Naive thymus-derived CD4-positive, alpha-beta T cell (primary cell): ENCODE measurements around the gene MYO9A. TPM values are rescaled to one million over a fixed set of nuclear protein-coding genes. Genes with fewer than 3 reads are reported as not detected.
"Not testable (repeated sequence)": the region's sequence is repeated elsewhere in the genome, so short reads cannot be mapped to it uniquely, and the experiment has no call there.

ENCODE experiments used
- ATAC-seq: fragments of 150-1000 bp; cut with Tn5 transposase; 2 replicates; pipeline ENCODE4 v1.10.0; 2021; ENCODE audit warnings: mild to moderate bottlenecking, moderate library complexity
- CTCF ChIA-PET: fragments of 350-600 bp; sonication (Branson Sonifier 250); formaldehyde crosslinking; loops from one replicate; lab custom pipeline; 2021; ENCODE audit warnings: antibody characterized with exemption; lab: Charles Lee
- POLR2A ChIA-PET: fragments of 350-600 bp; sonication (Branson Sonifier 250); formaldehyde crosslinking; loops from one replicate; lab custom pipeline; 2021; ENCODE audit warnings: antibody characterized with exemption, inconsistent platforms; lab: Charles Lee
- DNase-seq, 9 donors: peaks; one replicate each; pipeline versions ENCODE4 v3.0.0 to v3.0.0-alpha.2; 2020 to 2022; ENCODE audit warnings: mixed read lengths in 1 of 9
- H3K27ac ChIP-seq: one replicate; pipeline ENCODE4 v1.7.0; 2013; ENCODE audit warnings: mild to moderate bottlenecking, low read depth, low read length, moderate library complexity
- H3K27me3 ChIP-seq, 2 donors: one replicate each; pipeline ENCODE4 v1.7.0; 2013; ENCODE audit warnings: low read length in 2 of 2, mild to moderate bottlenecking in 2 of 2, moderate library complexity in 2 of 2; ENCODE audit not compliant: control insufficient read depth in 2 of 2, insufficient read depth in 2 of 2
- H3K36me3 ChIP-seq, 3 experiments: 1 replicate in 2 of 3; 2 replicates in 1 of 3; pipeline ENCODE4 v1.7.0; 2013; ENCODE audit warnings: low read length in 3 of 3, mild to moderate bottlenecking in 3 of 3, moderate library complexity in 1 of 3; ENCODE audit not compliant: insufficient read depth in 3 of 3, control insufficient read depth in 2 of 3
- H3K4me1 ChIP-seq, 2 donors: one replicate each; pipeline ENCODE4 v1.7.0; 2013; ENCODE audit warnings: low read length in 2 of 2, mild to moderate bottlenecking in 2 of 2, moderate library complexity in 1 of 2; ENCODE audit not compliant: control insufficient read depth in 2 of 2, insufficient read depth in 2 of 2
- H3K4me3 ChIP-seq: 2 replicates; pipeline ENCODE4 v1.7.0; 2013; ENCODE audit warnings: mild to moderate bottlenecking, low read length
- H3K9me3 ChIP-seq, 3 experiments: 1 replicate in 2 of 3; 2 replicates in 1 of 3; pipeline ENCODE4 v1.7.0; 2013; ENCODE audit warnings: low read length in 3 of 3; ENCODE audit not compliant: control insufficient read depth in 2 of 3
- H3K27ac Mint-ChIP-seq, 9 donors: one replicate each; pipeline ENCODE4 v1.8.0; 2020 to 2022; ENCODE audit warnings: mixed read lengths in 9 of 9, mild to moderate bottlenecking in 8 of 9, moderate library complexity in 5 of 9, inconsistent platforms in 2 of 9
- H3K27me3 Mint-ChIP-seq, 5 donors: one replicate each; pipeline ENCODE4 v1.8.0; 2021 to 2022; ENCODE audit warnings: mixed read lengths in 5 of 5, mild to moderate bottlenecking in 1 of 5
- H3K36me3 Mint-ChIP-seq, 5 donors: one replicate each; pipeline ENCODE4 v1.8.0; 2020 to 2022; ENCODE audit warnings: mixed read lengths in 5 of 5, mild to moderate bottlenecking in 3 of 5, inconsistent platforms in 1 of 5
- H3K4me1 Mint-ChIP-seq, 7 donors: one replicate each; pipeline ENCODE4 v1.8.0; 2020 to 2022; ENCODE audit warnings: mixed read lengths in 7 of 7, mild to moderate bottlenecking in 3 of 7, inconsistent platforms in 1 of 7
- H3K4me3 Mint-ChIP-seq, 10 donors: one replicate each; pipeline ENCODE4 v1.8.0; 2020 to 2022; ENCODE audit warnings: mild to moderate bottlenecking in 10 of 10, mixed read lengths in 10 of 10, moderate library complexity in 6 of 10, inconsistent platforms in 2 of 10
- H3K9me3 Mint-ChIP-seq, 11 donors: one replicate each; pipeline ENCODE4 v1.8.0; 2020 to 2022; ENCODE audit warnings: mixed read lengths in 11 of 11, mild to moderate bottlenecking in 4 of 11, inconsistent platforms in 1 of 11, moderate library complexity in 1 of 11
- intact Hi-C, 2 donors: fragments of 100-400 bp; cut with micrococcal nuclease; formaldehyde crosslinking; loops; one replicate each; pipeline ENCODE4 v1.15.1; 2023
- polyA plus RNA-seq, 2 donors: library from polyadenylated mRNA; unstranded; fragments of 300-500 nt; fragmentation: Illumina TruSeq; gene quantifications; one replicate each; pipeline ENCODE4 v1.2.3, GENCODE V29; 2021
- total RNA-seq, 6 experiments: library from RNA in 5 of 6; stranded (reverse) in 5 of 6; gene quantifications; 1 replicate in 5 of 6; 2 replicates in 1 of 6; pipeline ENCODE4 v1.2.3 and lab custom pipeline; 2021 to 2026

Gene MYO9A
- total and polyA plus RNA-seq, 7 experiments from 2014 or later = 8.4 to 53.3 (median 29.0) TPM

- H3K9me3 Mint-ChIP-seq, H3K27ac Mint-ChIP-seq, ATAC-seq, DNase-seq, H3K9me3 ChIP-seq, intact Hi-C loops, H3K4me3 Mint-ChIP-seq, POLR2A ChIA-PET, H3K4me1 ChIP-seq, H3K27me3 ChIP-seq, H3K36me3 ChIP-seq, H3K27me3 Mint-ChIP-seq, H3K27ac ChIP-seq, CTCF ChIA-PET, H3K4me3 ChIP-seq: not testable (repeated sequence)
- Mint-ChIP-seq H3K4me1 (peaks cover 0 to 28% (median 18%) of the 10 kb centered on the region in 7 donors), H3K36me3 (peaks cover 0 to 20% (median 13%) of the 10 kb centered on the region in 5 donors)
Measured at GRCh38 chr15:72100551-72100950, 17.4 kb downstream of the MYO9A start.

- Mint-ChIP-seq H3K27me3 (no peaks in the 10 kb centered on the region), H3K27ac (no peak overlapping the region), H3K36me3 (peaks cover 0 to 25% (median 13%) of the 10 kb centered on the region in 5 donors), H3K4me1 (peaks cover 0 to 25% (median 12%) of the 10 kb centered on the region in 7 donors), H3K4me3 (no peak overlapping the region), H3K9me3 (peaks cover 0 to 2% (median 0%) of the 10 kb centered on the region in 11 donors)
- H3K36me3 ChIP-seq = no peaks in the 10 kb centered on the region
- intact Hi-C loops = no loop called here
- ATAC-seq = no peak
- POLR2A ChIA-PET = interaction anchor here (0.6 kb wide), 1 partner anchor 13 kb away, joined by 4 read pairs; no protein-coding TSS in a partner anchor
- H3K27me3 ChIP-seq = no peaks in the 10 kb centered on the region
- no peaks in the 10 kb centered on the region for H3K9me3 ChIP-seq
- H3K27ac ChIP-seq = no peak overlapping the region
- DNase-seq = no peak
- no peak overlapping the region for H3K4me3 ChIP-seq
- CTCF ChIA-PET = no interaction called here
- no peaks in the 10 kb centered on the region for H3K4me1 ChIP-seq
Measured at GRCh38 chr15:72099155-72099554, 18.8 kb downstream of the MYO9A start.

GRCh38 chr15:72098040-72098439, 19.9 kb downstream of the MYO9A start:
- Mint-ChIP-seq H3K4me1 (peaks cover 0 to 19% (median 8%) of the 10 kb centered on the region in 7 donors), H3K9me3 (peaks cover 0 to 2% (median 0%) of the 10 kb centered on the region in 11 donors), H3K27ac (no peak overlapping the region), H3K4me3 (no peak overlapping the region), H3K36me3 (peaks cover 0 to 25% (median 13%) of the 10 kb centered on the region in 5 donors), H3K27me3 (no peaks in the 10 kb centered on the region)
- H3K4me3 ChIP-seq = no peak overlapping the region
- H3K27me3 ChIP-seq = no peaks in the 10 kb centered on the region
- H3K9me3 ChIP-seq = no peaks in the 10 kb centered on the region
- ATAC-seq (no peak), DNase-seq (no peak)
- ChIA-PET POLR2A (no interaction called here), CTCF (no interaction called here)
- intact Hi-C loops = no loop called here
- no peaks in the 10 kb centered on the region for H3K36me3 ChIP-seq
- no peaks in the 10 kb centered on the region for H3K4me1 ChIP-seq
- no peak overlapping the region for H3K27ac ChIP-seq

- CTCF ChIA-PET = no interaction called here
- intact Hi-C loops = no loop called here
- ATAC-seq (no peak), DNase-seq (no peak)
- Mint-ChIP-seq H3K27ac (no peak overlapping the region), H3K36me3 (peaks cover 2 to 34% (median 13%) of the 10 kb centered on the region in 5 donors), H3K9me3 (peaks cover 0 to 2% (median 0%) of the 10 kb centered on the region in 11 donors), H3K4me1 (peaks cover 0 to 18% (median 15%) of the 10 kb centered on the region in 7 donors), H3K4me3 (no peak overlapping the region), H3K27me3 (no peaks in the 10 kb centered on the region)
- Histone ChIP-seq H3K9me3 (no peaks in the 10 kb centered on the region), H3K27me3 (no peaks in the 10 kb centered on the region), H3K27ac (no peak overlapping the region), H3K4me1 (no peaks in the 10 kb centered on the region), H3K36me3 (no peaks in the 10 kb centered on the region), H3K4me3 (no peak overlapping the region)
- POLR2A ChIA-PET = no interaction called here
Measured at GRCh38 chr15:72096796-72097195, 21.2 kb downstream of the MYO9A start.

GRCh38 chr15:72092691-72093090, 25.3 kb downstream of the MYO9A start:
- Mint-ChIP-seq H3K27me3 (no peaks in the 10 kb centered on the region), H3K4me3 (no peak overlapping the region), H3K36me3 (peaks cover 3 to 43% (median 23%) of the 10 kb centered on the region in 5 donors), H3K27ac (no peak overlapping the region), H3K9me3 (no peaks in the 10 kb centered on the region), H3K4me1 (peaks cover 0 to 22% (median 11%) of the 10 kb centered on the region in 7 donors)
- Histone ChIP-seq H3K4me3 (no peak overlapping the region), H3K27me3 (no peaks in the 10 kb centered on the region), H3K36me3 (no peaks in the 10 kb centered on the region), H3K9me3 (no peaks in the 10 kb centered on the region), H3K27ac (no peak overlapping the region), H3K4me1 (no peaks in the 10 kb centered on the region)
- CTCF ChIA-PET = no interaction called here
- intact Hi-C loops = no loop called here
- DNase-seq = no peak
- ATAC-seq = no peak
- POLR2A ChIA-PET = interaction anchor here (0.6 kb wide), 1 partner anchor 925 kb away, joined by 3 read pairs; no protein-coding TSS in a partner anchor

GRCh38 chr15:72092006-72092405, 25.9 kb downstream of the MYO9A start:
- Histone ChIP-seq H3K4me3 (no peak overlapping the region), H3K9me3 (no peaks in the 10 kb centered on the region), H3K27ac (no peak overlapping the region), H3K27me3 (no peaks in the 10 kb centered on the region), H3K36me3 (no peaks in the 10 kb centered on the region), H3K4me1 (no peaks in the 10 kb centered on the region)
- intact Hi-C loops = no loop called here
- Mint-ChIP-seq H3K27me3 (no peaks in the 10 kb centered on the region), H3K27ac (no peak overlapping the region), H3K4me1 (peaks cover 0 to 18% (median 11%) of the 10 kb centered on the region in 7 donors), H3K4me3 (no peak overlapping the region), H3K9me3 (no peaks in the 10 kb centered on the region), H3K36me3 (peaks cover 3 to 40% (median 25%) of the 10 kb centered on the region in 5 donors)
- no peak for DNase-seq
- no peak for ATAC-seq
- POLR2A ChIA-PET = interaction anchor here (0.6 kb wide), 1 partner anchor 926 kb away, joined by 3 read pairs; no protein-coding TSS in a partner anchor
- CTCF ChIA-PET = no interaction called here
